IMR-90 (cell line): ENCODE results near the gene ACSBG1. TPM values are rescaled to one million over a fixed set of nuclear protein-coding genes. Genes with fewer than 3 reads are reported as not detected.

Source experiments
- ATAC-seq: fragments of 200-7000 bp; cut with Tn5 transposase; 2 replicates; pipeline ENCODE4 v1.9.1; 2020; ENCODE audit warnings: low read depth, mild to moderate bottlenecking, moderate library complexity
- BruUV-seq: library from RNA; stranded (reverse); fragments of 400-500 nt; replicated peaks from 2 replicates; lab custom pipeline; 2021; lab: Mats Ljungman, UMichigan
- CTCF ChIA-PET: fragments of 300-600 bp; formaldehyde crosslinking; extraction: SDS; loops from one replicate; lab custom pipeline; 2021; ENCODE audit warnings: antibody characterized with exemption; lab: Yijun Ruan, JAX
- POLR2A ChIA-PET: fragments of 300-600 bp; sonication (Branson Sonifier 250); formaldehyde crosslinking; loops from one replicate; lab custom pipeline; 2022; ENCODE audit warnings: antibody characterized with exemption; ENCODE audit not compliant: unreplicated experiment; lab: Charles Lee
- DNase-seq: peaks from one replicate; pipeline ENCODE4 v3.0.0; 2013
- H2AFZ ChIP-seq: replicated peaks from 2 replicates; pipeline ENCODE3; 2013; ENCODE audit warnings: low read length, mild to moderate bottlenecking; ENCODE audit not compliant: poor library complexity
- H2AK5ac ChIP-seq: 2 replicates; pipeline ENCODE4 v1.6.1; 2013; ENCODE audit warnings: low read depth, low read length, inconsistent platforms
- H2AK9ac ChIP-seq: replicated peaks from 2 replicates; pipeline ENCODE3; 2013; ENCODE audit warnings: mild to moderate bottlenecking, low read depth, low read length, moderate library complexity; ENCODE audit not compliant: poor library complexity
- H2BK120ac ChIP-seq: 2 replicates; pipeline ENCODE4 v1.6.1; 2013; ENCODE audit warnings: low read depth, low read length, inconsistent platforms
- H2BK15ac ChIP-seq: 3 replicates; pipeline ENCODE4 v1.6.1; 2013; ENCODE audit warnings: low read depth, low read length, inconsistent platforms
- H2BK20ac ChIP-seq: 2 replicates; pipeline ENCODE4 v1.6.1; 2013; ENCODE audit warnings: low read depth, mild to moderate bottlenecking, inconsistent platforms, low read length, moderate library complexity
- H2BK5ac ChIP-seq: 2 replicates; pipeline ENCODE4 v1.6.1; 2013; ENCODE audit warnings: mild to moderate bottlenecking, low read depth, low read length, inconsistent platforms; ENCODE audit not compliant: poor library complexity, severe bottlenecking
- H3K14ac ChIP-seq: replicated peaks from 2 replicates; pipeline ENCODE4 v1.6.1; 2013; ENCODE audit warnings: low read depth, low read length, inconsistent platforms
- H3K18ac ChIP-seq: 2 replicates; pipeline ENCODE4 v1.6.1; 2013; ENCODE audit warnings: low read depth, low read length, control low read depth
- H3K23ac ChIP-seq: 2 replicates; pipeline ENCODE4 v1.6.1; 2013; ENCODE audit warnings: low read depth, low read length, inconsistent platforms
- H3K27ac ChIP-seq: 2 replicates; pipeline ENCODE4 v1.5.1; 2013; ENCODE audit warnings: mild to moderate bottlenecking, control low read depth, low read length; ENCODE audit not compliant: insufficient read depth
- H3K27me3 ChIP-seq: 2 replicates; pipeline ENCODE4 v1.6.1; 2013; ENCODE audit warnings: low read length; ENCODE audit not compliant: control insufficient read depth, insufficient read depth
- H3K36me3 ChIP-seq: 2 replicates; pipeline ENCODE4 v1.6.1; 2013; ENCODE audit warnings: low read length, mixed read lengths; ENCODE audit not compliant: control insufficient read depth, insufficient read depth
- H3K4ac ChIP-seq: 2 replicates; pipeline ENCODE4 v1.6.1; 2013; ENCODE audit warnings: low read depth, low read length, inconsistent platforms
- H3K4me1 ChIP-seq: 2 replicates; pipeline ENCODE4 v1.6.1; 2013; ENCODE audit warnings: low read length, mixed read lengths; ENCODE audit not compliant: control insufficient read depth, insufficient read depth
- H3K4me2 ChIP-seq: 2 replicates; pipeline ENCODE4 v1.6.1; 2013; ENCODE audit warnings: low read depth, mild to moderate bottlenecking, control low read depth, low read length, moderate library complexity
- H3K4me3 ChIP-seq: 2 replicates; pipeline ENCODE4 v1.5.1; 2013; ENCODE audit warnings: low read depth, mild to moderate bottlenecking, control low read depth, low read length, moderate library complexity; ENCODE audit not compliant: insufficient read depth
- H3K56ac ChIP-seq: 2 replicates; pipeline ENCODE4 v1.6.1; 2013; ENCODE audit warnings: low read length, inconsistent platforms; ENCODE audit not compliant: insufficient read depth; ENCODE audit errors: extremely low read depth
- H3K79me1 ChIP-seq, 2 experiments: 2 replicates each; pipeline ENCODE4 v1.6.1; 2013; ENCODE audit warnings: low read length in 2 of 2, inconsistent platforms in 1 of 2, low read depth in 1 of 2
- H3K9ac ChIP-seq: 2 replicates; pipeline ENCODE4 v1.6.1; 2013; ENCODE audit warnings: low read depth, low read length, control low read depth
- H3K9me1 ChIP-seq: 2 replicates; pipeline ENCODE4 v1.6.1; 2013; ENCODE audit warnings: low read length, inconsistent platforms; ENCODE audit not compliant: insufficient read depth
- H3K9me3 ChIP-seq: 2 replicates; pipeline ENCODE4 v1.6.1; 2013; ENCODE audit warnings: low read length; ENCODE audit not compliant: control insufficient read depth, insufficient read depth
- H4K20me1 ChIP-seq: 2 replicates; pipeline ENCODE4 v1.6.1; 2013; ENCODE audit warnings: low read length, inconsistent platforms; ENCODE audit not compliant: insufficient read depth
- H4K5ac ChIP-seq: 2 replicates; pipeline ENCODE4 v1.6.1; 2013; ENCODE audit warnings: mild to moderate bottlenecking, low read depth, low read length, control low read depth
- H4K8ac ChIP-seq, 2 experiments: 2 replicates each; pipeline ENCODE4 v1.6.1; 2013; ENCODE audit warnings: low read depth in 2 of 2, low read length in 2 of 2, control low read depth in 1 of 2, inconsistent platforms in 1 of 2
- H4K91ac ChIP-seq: 2 replicates; pipeline ENCODE4 v1.6.1; 2013; ENCODE audit warnings: low read depth, low read length, inconsistent platforms; ENCODE audit not compliant: insufficient read depth
- BHLHE40 ChIP-seq: fragments of 150-350 bp; IDR thresholded peaks from 2 replicates; pipeline ENCODE4 v1.6.1; 2016; ENCODE audit warnings: mild to moderate bottlenecking, low read depth, low read length
- CEBPB ChIP-seq: IDR thresholded peaks from 2 replicates; pipeline ENCODE4 v1.6.1; 2012; ENCODE audit warnings: low read depth, low read length, improper control_type of control experiment
- CHD1 ChIP-seq: IDR thresholded peaks from 2 replicates; pipeline ENCODE4 v1.6.1; 2012; ENCODE audit warnings: low read depth, low read length, improper control_type of control experiment
- CTCF ChIP-seq: conservative IDR thresholded peaks from 2 replicates; pipeline ENCODE4 v1.5.1; 2012; ENCODE audit warnings: mild to moderate bottlenecking, low read depth, low read length, improper control_type of control experiment
- ELK1 ChIP-seq: fragments of 150-350 bp; IDR thresholded peaks from 2 replicates; pipeline ENCODE4 v1.6.1; 2016; ENCODE audit warnings: low read depth, mild to moderate bottlenecking, low read length, moderate library complexity, borderline replicate concordance
- FOS ChIP-seq: fragments of 150-350 bp; IDR thresholded peaks from 2 replicates; pipeline ENCODE4 v1.6.1; 2016; ENCODE audit warnings: low read depth, low read length
- MAFK ChIP-seq: IDR thresholded peaks from 2 replicates; pipeline ENCODE4 v1.6.1; 2012; ENCODE audit warnings: low read depth, low read length, improper control_type of control experiment
- MXI1 ChIP-seq: IDR thresholded peaks from 2 replicates; pipeline ENCODE4 v1.6.1; 2012; ENCODE audit warnings: low read depth, mild to moderate bottlenecking, low read length, moderate library complexity, borderline replicate concordance
- NFE2L2 ChIP-seq: fragments of 150-350 bp; IDR thresholded peaks from 2 replicates; pipeline ENCODE4 v1.6.1; 2016; ENCODE audit warnings: low read depth, mild to moderate bottlenecking, low read length
- POLR2A ChIP-seq: IDR thresholded peaks from 2 replicates; pipeline ENCODE4 v1.6.1; 2012; ENCODE audit warnings: mild to moderate bottlenecking, low read depth, low read length
- RAD21 ChIP-seq: IDR thresholded peaks from 2 replicates; pipeline ENCODE4 v1.6.1; 2012; ENCODE audit warnings: low read length, improper control_type of control experiment
- RCOR1 ChIP-seq: IDR thresholded peaks from 2 replicates; pipeline ENCODE4 v1.6.1; 2012; ENCODE audit warnings: mild to moderate bottlenecking, low read length, improper control_type of control experiment; ENCODE audit not compliant: insufficient replicate concordance
- RFX5 ChIP-seq: IDR thresholded peaks from 2 replicates; pipeline ENCODE4 v1.8.0; 2012; ENCODE audit warnings: low read depth, mild to moderate bottlenecking, low read length, moderate library complexity
- SMC3 ChIP-seq: fragments of 150-350 bp; IDR thresholded peaks from 2 replicates; pipeline ENCODE4 v1.6.1; 2016; ENCODE audit warnings: low read depth, mild to moderate bottlenecking, antibody characterized with exemption, low read length, moderate library complexity
- USF2 ChIP-seq: fragments of 150-350 bp; IDR thresholded peaks from 2 replicates; pipeline ENCODE4 v1.6.1; 2017; ENCODE audit warnings: mild to moderate bottlenecking, antibody characterized with exemption, low read length, low read depth
- WGBS, 2 experiments: methylation state at CpG; one replicate each; pipeline versions ENCODE4 v1.1.5 to v1.1.7; 2013; ENCODE audit warnings: missing lambda C conversion rate in 2 of 2; ENCODE audit not compliant: insufficient read length in 1 of 2; ENCODE audit errors: extremely low coverage in 2 of 2; 5-methylcytosine and 5-hydroxymethylcytosine counted together
- dilution Hi-C: fragments of 300-500 bp; cut with HindIII; formaldehyde crosslinking; loops from one replicate; pipeline ENCODE4 v1.14.3; 2018; ENCODE audit warnings: low sequenced_read_pairs; ENCODE audit not compliant: unreplicated experiment
- in situ Hi-C: fragments of 300-500 bp; cut with MboI; formaldehyde crosslinking; loops from 3 replicates; pipeline ENCODE4 v1.14.3; 2019; ENCODE audit warnings: low sequenced_read_pairs, inconsistent platforms, mixed read lengths
- intact Hi-C: fragments of 100-400 bp; cut with micrococcal nuclease; formaldehyde crosslinking; loops from 2 replicates; pipeline ENCODE4 v1.10.0; 2022
- polyA plus RNA-seq, 3 experiments: library from polyadenylated mRNA; depleted of rRNA; stranded (reverse); fragments of >200 nt; gene quantifications; 2 replicates each; pipeline ENCODE4 v1.2.3, GENCODE V29; 2012; ENCODE audit warnings: low replicate concordance in 1 of 3
- total RNA-seq: library from RNA; depleted of rRNA; stranded (reverse); fragments of >200 nt; gene quantifications from 2 replicates; pipeline ENCODE4 v1.2.3, GENCODE V29; 2012

The ACSBG1 gene
- total and polyA plus RNA-seq, 2 of the 4 experiments (the other 2 are of a cell fraction), result 0.02 TPM; not detected in 1

- Histone ChIP-seq H3K36me3 (no peaks in the 10 kb centered on the region), H2BK15ac (no peak overlapping the region), H3K4ac (no peak overlapping the region), H2BK120ac (no peak overlapping the region), H3K9me1 (no peaks in the 10 kb centered on the region; the same call in 1 of the 2 replicates), H2AFZ (no peak overlapping the region), H4K8ac (no peak overlapping the region), H3K4me2 (no peak overlapping the region), H3K23ac (no peak overlapping the region), H2BK5ac (no peak overlapping the region), H2AK9ac (no peak overlapping the region), H3K9me3 (no peaks in the 10 kb centered on the region), H3K4me1 (no peaks in the 10 kb centered on the region), H4K20me1 (no peaks in the 10 kb centered on the region; the same call in 1 of the 2 replicates), H3K27ac (no peak overlapping the region), H3K56ac (no peak overlapping the region), H3K9ac (no peak overlapping the region), H3K4me3 (no peak overlapping the region), H2BK20ac (no peak overlapping the region), H3K18ac (no peak overlapping the region), H4K5ac (no peak overlapping the region), H3K14ac (no peak overlapping the region), H2AK5ac (no peak overlapping the region), H3K79me1 (no peaks in the 10 kb centered on the region), H4K91ac (no peak overlapping the region), H3K27me3 (peaks cover 9% of the 10 kb centered on the region; the same call in 1 of the 2 replicates)
- no peak for ATAC-seq
- CTCF ChIA-PET, result interaction anchor here (0.6 kb wide), 1 partner anchor 68 kb away, joined by 3 read pairs; no protein-coding TSS in a partner anchor
- DNase-seq, result no peak
- dilution Hi-C loops (no loop called here), intact Hi-C loops (loop anchor here (5.0 kb wide), 2 partner anchors 113 to 343 kb away; partner anchors contain the start of gene CIB2), in situ Hi-C loops (loop anchor here (5.0 kb wide), 1 partner anchor 288 kb away; no protein-coding TSS in a partner anchor)
- no TSS peak for BruUV-seq
- POLR2A ChIA-PET, result no interaction called here
- no peak for TF ChIP-seq BHLHE40
- no peak for TF ChIP-seq POLR2A
- TF ChIP-seq CTCF, result no peak
- TF ChIP-seq USF2, result no peak
- no peak for TF ChIP-seq RAD21
- TF ChIP-seq MAFK, result no peak
- TF ChIP-seq RFX5, result no peak
- no peak for TF ChIP-seq FOS
- no peak for TF ChIP-seq NFE2L2
- TF ChIP-seq CHD1, result no peak
- TF ChIP-seq RCOR1, result no peak
- TF ChIP-seq CEBPB, result no peak
- TF ChIP-seq SMC3, result no peak
- TF ChIP-seq MXI1, result no peak
- no peak for TF ChIP-seq ELK1
- WGBS, 2 experiments, result 90% methylated on average over 2 of the region's 7 CpGs; no CpG with 5 or more reads in 1 of the 2 experiments
Measured at GRCh38 chr15:78244893-78245292, 10.5 kb upstream of the ACSBG1 start.
